ENCODE measurements around the gene KLHL26. TPM values are rescaled to one million over a fixed set of nuclear protein-coding genes. Genes with fewer than 3 reads are reported as not detected.

The KLHL26 gene
- total and polyA plus RNA-seq, 9 of the 15 experiments (the other 6 are each of a cell fraction or from before 2014, with no cell fraction given): 0.13 to 13.3 (median 1.4) TPM

- no TSS peak for BruUV-seq (replicated peaks)
- H3K9me3 ChIP-seq (replicated peaks; ENCODE audit: control insufficient read depth, insufficient read depth, low read depth, low read length): no peaks in the 10 kb centered on the region
- 82% methylated on average over 13 of the region's 14 CpGs for WGBS (ENCODE audit: insufficient coverage, low coverage, missing lambda C conversion rate)
- no peak overlapping the region for H2AFZ ChIP-seq (ENCODE audit: low read depth, low read length)
- POLR2A ChIA-PET: interaction anchor here (0.6 kb wide), 1 partner anchor 178 kb away, joined by 3 read pairs; no protein-coding TSS in a partner anchor
- H3K4me1 ChIP-seq (replicated peaks in 1 of 2; ENCODE audit: control insufficient read depth in 2 of 2, insufficient read depth in 2 of 2, low read length in 2 of 2): peaks cover 3 to 38% of the 10 kb centered on the region in 2 experiments; a peak in 3 of 5 replicates
- intact Hi-C loops (cut with micrococcal nuclease): no loop called here
- H3K4me2 ChIP-seq (ENCODE audit: insufficient read depth, low read length): no peak overlapping the region
- CTCF ChIA-PET (ENCODE audit: low intra/inter-chr PET ratio): no interaction called here
- DNase-seq (ENCODE audit: extremely low read depth in 1 of 4, low spot score in 3 of 4) (no peak), ATAC-seq (no peak), FAIRE-seq (no peak)
- H4K20me1 ChIP-seq (replicated peaks; ENCODE audit: control insufficient read depth, insufficient read depth, low read length): peaks cover 14% of the 10 kb centered on the region; the same call in 1 of the 2 replicates
- H3K9ac ChIP-seq (ENCODE audit: insufficient read depth in 1 of 2, low read depth in 2 of 2, low read length in 2 of 2): no peak overlapping the region
- H3K79me2 ChIP-seq (ENCODE audit: control insufficient read depth, insufficient read depth, low read length): no peaks in the 10 kb centered on the region
- in situ Hi-C loops (cut with MboI): no loop called here
- no peaks in the 10 kb centered on the region for H3K9me1 ChIP-seq (ENCODE audit: control insufficient read depth, insufficient read depth, low read length)
- no peaks in the 10 kb centered on the region for H3K27me3 ChIP-seq (ENCODE audit: control insufficient read depth in 2 of 2, insufficient read depth in 2 of 2, low read length in 2 of 2)
- H3K4me3 ChIP-seq: no peak overlapping the region
- no peak overlapping the region for H3K27ac ChIP-seq (ENCODE audit: extremely low read depth, low read depth, low read length)
- H3K36me3 ChIP-seq (ENCODE audit: control insufficient read depth, insufficient read depth, low read length): peaks cover 15% of the 10 kb centered on the region; the same call in 2 of the 3 replicates
- TF ChIP-seq SRF (CRISPR knock-in tag; IDR thresholded peaks at IDR 0.05): no peak
- no peak for TF ChIP-seq RAD51 (IDR thresholded peaks at IDR 0.05; ENCODE audit: borderline replicate concordance, low read depth)
- no peak for TF ChIP-seq RREB1 (CRISPR knock-in tag; IDR thresholded peaks at IDR 0.05)
- no peak for TF ChIP-seq GABPA (tag; conservative IDR thresholded peaks at IDR 0.05; ENCODE audit: low read depth)
- TF ChIP-seq ZNF592 (IDR thresholded peaks at IDR 0.05): no peak
- no peak for TF ChIP-seq TAF9B (IDR thresholded peaks at IDR 0.05; ENCODE audit: partially characterized antibody)
- TF ChIP-seq THRAP3 (IDR thresholded peaks at IDR 0.05; ENCODE audit: borderline replicate concordance): no peak
- TF ChIP-seq SOX6 (IDR thresholded peaks at IDR 0.05): no peak
- TF ChIP-seq MLLT1 (IDR thresholded peaks at IDR 0.05): no peak
- TF ChIP-seq ZNF184 (CRISPR knock-in tag; IDR thresholded peaks at IDR 0.05): no peak
- no peak for TF ChIP-seq KLF1 (tag; IDR thresholded peaks at IDR 0.05)
Measured at GRCh38 chr19:18663940-18664530, 27.2 kb downstream of the KLHL26 start.
